CD4-positive, alpha-beta T cell treated with Interleukin-21 for 1 hour (primary cell): ENCODE measurements around the gene TADA1.
"Not testable (repeated sequence)": the region's sequence is repeated elsewhere in the genome, so short reads cannot be mapped to it uniquely, and the experiment has no call there.

ENCODE experiments used
- DNase-seq: peaks from one replicate; pipeline ENCODE4 v3.0.0-alpha.2; 2020

The TADA1 gene

GRCh38 chr1:166888373-166889111, 12.5 kb upstream of the TADA1 start:
- no peak for DNase-seq

DNA sequence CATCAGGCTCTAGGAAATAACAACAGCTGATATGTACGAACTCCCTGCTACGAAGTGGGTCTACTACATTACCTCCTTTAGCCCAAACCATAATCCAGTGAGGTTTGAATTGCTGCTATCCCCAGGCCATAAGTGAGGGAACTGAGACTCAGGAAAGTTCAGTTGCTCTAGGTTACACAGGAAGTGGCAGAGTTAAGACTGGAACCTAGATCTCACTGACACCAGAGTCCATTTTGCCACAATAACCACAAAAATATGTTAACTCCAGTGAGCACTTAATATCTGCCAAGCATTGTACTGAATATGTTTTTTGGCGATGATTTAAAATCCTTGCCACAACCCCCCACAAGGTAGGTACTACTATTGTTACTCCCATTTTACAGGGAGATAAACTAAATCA, 8.9 kb upstream of the TADA1 start:
- DNase-seq, result no peak

- peak; percentile 17 for DNase-seq
Observed at GRCh38 chr1:166884040-166884642, 8.1 kb upstream of the TADA1 start.

- DNase-seq, result no peak
Observed at GRCh38 chr1:166882893-166883292, 6.8 kb upstream of the TADA1 start.

DNA sequence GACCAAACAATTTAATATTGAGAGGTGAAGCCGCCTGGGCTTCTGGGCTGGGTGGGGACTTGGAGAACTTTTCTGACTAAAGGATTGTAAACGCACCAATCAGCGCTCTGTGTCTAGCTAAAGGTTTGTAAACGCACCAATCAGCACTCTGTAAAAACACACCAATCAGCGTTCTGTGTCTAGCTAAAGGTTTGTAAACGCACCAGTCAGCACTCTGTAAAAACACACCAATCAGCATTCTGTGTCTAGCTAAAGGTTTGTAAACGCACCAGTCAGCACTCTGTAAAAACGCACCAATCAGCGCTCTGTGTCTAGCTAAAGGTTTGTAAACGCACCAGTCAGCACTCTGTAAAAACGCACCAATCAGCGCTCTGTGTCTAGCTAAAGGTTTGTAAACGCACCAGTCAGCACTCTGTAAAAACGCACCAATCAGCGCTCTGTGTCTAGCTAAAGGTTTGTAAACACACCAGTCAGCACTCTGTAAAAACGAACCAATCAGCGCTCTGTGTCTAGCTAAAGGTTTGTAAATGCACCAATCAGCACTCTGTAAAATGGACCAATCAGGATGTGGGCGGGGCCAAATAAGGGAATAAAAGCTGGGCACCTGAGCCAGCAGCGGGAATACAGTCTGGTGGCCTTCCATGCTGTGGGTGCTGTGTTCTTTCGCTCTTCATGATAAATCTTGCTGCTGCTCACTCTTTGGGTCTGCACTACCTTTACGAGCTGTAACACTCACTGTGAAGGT, 2.3 kb upstream of the TADA1 start:
- DNase-seq, result not testable (repeated sequence)

DNA sequence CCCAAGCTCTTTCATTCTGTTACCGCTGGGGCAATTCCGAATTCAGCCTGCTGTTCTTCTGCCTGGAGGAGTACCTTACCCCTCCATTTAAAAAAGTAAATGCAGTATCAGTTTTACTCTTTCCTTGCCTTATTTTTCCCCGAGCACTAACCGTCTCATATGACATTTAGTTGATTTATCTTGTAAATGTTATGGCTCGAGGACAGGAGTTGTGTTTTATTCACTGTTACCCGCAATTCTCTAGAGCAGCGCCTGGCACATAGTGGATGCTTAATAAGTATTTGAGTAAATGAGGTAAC, 425 bp upstream of the TADA1 start:
- no peak for DNase-seq

DNA sequence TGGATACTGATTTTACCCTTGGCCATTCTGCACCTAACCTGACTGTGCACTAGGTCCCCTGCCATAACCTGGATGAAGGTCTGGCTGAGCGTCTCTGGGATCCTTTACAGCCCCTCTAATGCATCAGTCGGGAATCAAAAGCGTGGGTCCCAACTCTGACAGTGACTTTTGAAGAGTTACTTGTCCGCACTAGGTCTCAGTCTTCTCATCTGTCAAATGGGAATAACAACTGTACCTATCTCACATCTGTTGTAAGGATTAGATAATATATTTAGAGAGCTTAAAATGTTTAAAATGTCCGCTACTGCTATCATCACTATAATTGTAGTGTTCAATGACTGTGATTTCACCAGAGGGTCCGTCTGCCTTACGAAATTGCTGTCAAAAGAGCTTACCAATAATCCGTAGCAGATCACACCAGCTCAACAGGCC, 746 bp downstream of the TADA1 start:
- DNase-seq, result no peak

DNA sequence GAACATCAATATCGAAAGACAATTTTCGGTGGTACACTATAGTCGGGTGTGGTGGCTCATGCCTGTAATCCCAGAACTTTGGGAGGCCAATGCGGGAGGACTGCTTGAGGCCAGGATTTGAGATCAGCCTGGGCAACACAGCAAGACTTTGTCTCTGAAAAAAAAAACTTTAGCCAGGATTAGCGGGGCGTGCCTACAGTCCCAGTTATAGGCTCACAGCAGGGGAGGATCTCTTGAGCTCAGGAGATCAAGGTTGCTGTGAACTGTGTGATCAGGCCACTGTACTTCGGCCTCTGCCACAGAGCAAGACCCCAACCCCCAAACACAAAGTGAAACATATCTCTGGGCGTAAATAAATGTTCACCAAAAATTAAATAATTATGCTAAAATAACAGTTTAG, 1.6 kb downstream of the TADA1 start:
- DNase-seq, result no peak

GRCh38 chr1:166870584-166870983, 5.5 kb downstream of the TADA1 start:
- DNase-seq, result no peak

GRCh38 chr1:166869318-166870099, 6.6 kb downstream of the TADA1 start:
- no peak for DNase-seq

GRCh38 chr1:166868639-166869038, 7.4 kb downstream of the TADA1 start:
- no peak for DNase-seq

DNA sequence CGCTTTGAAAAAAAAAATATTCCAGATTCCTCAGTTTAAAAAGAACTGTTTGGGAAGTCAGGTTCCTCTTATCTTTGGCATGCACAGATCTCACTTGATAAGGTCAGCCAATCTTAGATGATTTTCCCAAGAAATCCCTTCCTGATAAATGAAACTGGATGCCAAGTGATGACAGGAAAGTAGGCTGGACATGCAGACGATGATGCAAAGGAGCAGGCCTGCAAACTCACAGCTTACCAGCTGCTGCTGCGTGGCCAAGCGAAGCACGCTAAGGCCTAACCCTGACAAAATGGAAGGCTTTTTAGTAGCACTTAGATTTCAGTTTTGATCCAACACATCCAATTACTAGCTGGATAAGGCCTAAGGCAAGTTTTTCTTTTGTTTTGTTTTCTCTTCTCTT, 10.1 kb downstream of the TADA1 start:
- DNase-seq, result no peak

GRCh38 chr1:166859597-166859996, 16.5 kb downstream of the TADA1 start:
- DNase-seq, result no peak

GRCh38 chr1:166858726-166859419, 17.2 kb downstream of the TADA1 start:
- no peak for DNase-seq

DNA sequence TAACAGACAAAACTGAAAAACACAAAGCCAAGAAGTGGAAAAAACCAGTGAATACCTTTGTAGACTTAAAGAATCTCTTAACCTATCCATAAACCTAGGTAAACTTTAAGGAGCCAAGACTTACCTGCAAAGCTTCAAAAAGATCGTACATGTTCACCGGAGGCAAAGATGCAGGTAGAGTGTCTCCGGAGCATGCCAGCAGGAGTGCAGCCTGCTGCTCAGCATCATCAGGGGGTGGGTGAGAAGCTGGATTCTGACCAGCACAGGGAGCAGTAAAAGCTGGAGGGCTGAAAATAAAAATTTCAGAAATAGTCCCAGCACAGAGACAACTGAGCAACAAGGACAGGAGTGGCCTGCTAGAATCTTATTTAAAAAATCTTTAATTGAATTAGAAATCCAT, 18.1 kb downstream of the TADA1 start:
- DNase-seq, result no peak

DNA sequence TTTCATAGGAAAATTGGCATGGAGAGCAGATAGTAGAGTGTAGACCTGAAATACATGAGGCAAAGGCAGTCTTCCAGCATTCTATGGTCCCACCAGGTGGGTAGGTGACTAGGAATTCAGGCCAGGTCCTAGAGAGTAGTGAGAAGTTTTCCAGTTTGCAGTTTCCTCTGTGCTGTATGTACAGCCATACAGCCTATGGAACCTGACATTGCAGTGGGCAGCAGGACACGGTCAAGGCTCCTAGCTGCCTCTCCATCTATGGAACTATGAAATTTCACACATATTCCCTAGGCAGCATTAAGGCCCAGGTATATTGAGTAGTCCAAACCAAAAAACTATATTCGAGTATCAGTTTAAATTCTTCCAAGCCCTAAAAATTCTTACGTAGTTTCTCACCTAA, 20.5 kb downstream of the TADA1 start:
- no peak for DNase-seq

GRCh38 chr1:166852918-166853317, 23.1 kb downstream of the TADA1 start:
- DNase-seq, result no peak

GRCh38 chr1:166849135-166849534, 26.9 kb downstream of the TADA1 start:
- DNase-seq, result no peak

DNA sequence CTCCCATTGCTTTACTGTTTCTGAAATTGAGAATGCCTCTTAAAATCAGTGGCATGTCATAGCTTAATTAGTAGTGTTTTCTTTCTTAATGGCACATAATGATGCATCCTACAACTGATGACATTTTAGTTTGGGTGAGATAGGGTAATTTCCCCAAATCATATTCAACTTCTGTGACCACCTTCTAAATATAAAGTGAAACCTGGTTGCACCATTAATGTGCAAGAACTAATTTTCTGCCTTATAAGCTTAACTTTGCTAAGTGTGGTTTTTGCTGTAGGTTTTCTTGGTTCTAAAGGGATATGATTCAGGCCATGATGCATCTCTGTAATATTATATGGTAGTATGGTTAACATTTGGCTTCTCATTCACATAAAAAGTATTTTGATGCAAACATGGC, 27.9 kb downstream of the TADA1 start:
- DNase-seq, result no peak

DNA sequence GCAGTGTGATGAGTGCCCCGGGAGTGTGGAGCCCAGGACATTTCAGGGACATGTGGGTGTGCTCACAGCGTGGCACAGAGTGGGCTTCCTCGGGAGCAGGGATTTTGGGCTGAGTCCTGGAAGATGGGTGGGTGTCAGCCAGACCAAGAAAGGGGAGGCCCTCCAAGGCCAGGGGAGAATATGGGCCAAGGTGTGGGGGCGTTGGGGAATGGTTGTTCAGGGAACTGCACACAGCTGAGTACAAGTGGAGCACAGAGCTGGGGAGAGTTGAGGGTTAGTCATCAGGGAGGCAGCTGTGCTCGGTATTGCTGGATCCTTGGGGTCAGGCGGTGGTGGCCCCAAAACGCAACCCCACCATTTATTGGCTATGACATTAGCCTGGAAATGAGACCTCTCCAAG, 31.3 kb downstream of the TADA1 start:
- no peak for DNase-seq

DNA sequence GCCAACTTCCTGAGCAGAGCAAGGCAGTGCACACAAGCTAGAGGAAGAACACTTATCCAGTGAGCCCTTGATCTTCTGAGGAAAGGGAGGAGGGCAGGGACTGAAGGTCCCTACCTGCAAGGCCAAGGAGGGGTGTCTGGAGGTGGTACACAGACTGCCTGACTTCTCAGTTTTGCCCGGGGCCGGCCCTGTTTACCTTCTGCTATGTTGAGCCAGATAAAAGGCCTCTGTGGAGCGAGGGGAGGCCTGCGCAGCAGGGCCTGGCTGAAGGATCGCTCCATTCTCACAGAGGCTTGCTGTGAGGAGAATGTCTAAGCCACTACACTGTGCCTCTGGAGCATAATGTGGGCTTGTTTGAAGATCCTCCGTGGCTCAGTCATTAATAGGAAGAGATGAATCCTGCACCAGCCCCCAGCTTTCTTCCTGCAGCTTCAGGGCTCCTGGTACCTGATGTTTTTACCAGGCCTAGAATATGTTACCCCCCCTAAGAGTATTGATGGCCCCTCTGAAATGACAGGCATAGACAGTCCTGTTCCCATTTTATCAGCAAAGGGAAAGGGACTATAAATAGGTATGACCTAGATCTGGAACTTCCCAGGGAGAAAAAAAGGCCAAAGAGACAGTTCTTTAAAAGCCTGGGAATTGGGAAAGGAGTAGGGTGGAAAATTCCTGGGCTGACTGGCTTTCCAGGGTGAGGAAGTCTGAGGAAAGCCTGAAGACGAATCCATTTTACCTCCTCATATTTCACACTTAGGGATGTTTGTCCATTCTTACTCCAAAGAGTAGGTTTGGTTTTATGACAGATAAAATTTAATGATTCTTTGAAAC, 32.1 kb downstream of the TADA1 start:
- DNase-seq, result no peak

DNA sequence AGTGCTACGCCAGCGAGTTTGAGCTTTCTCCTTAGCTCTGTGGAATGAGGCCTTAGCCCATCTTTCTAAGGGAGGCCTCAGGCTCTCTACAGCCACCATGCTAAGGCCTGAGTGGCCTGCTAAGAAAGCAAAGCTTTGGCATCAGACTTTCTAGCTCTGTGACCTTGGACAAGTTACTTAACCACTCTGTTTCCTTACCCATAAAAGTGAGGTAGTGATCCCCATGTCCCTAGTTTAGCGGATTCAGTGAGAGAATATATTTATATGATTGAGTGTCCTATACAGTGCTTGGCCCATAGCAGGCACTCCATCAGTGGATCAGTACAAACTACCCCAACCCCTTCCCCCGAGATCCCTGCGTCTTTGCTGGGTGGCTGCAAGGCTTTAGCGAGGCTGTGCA, 32.7 kb downstream of the TADA1 start:
- DNase-seq, result no peak
